Suppressor macrophage (primary cell): ENCODE results near the gene CAMK1D.

ENCODE experiments used
- DNase-seq, 4 experiments: peaks; one replicate each; pipeline ENCODE4 v3.0.0-alpha.2; 2020 to 2022

Gene CAMK1D

DNA sequence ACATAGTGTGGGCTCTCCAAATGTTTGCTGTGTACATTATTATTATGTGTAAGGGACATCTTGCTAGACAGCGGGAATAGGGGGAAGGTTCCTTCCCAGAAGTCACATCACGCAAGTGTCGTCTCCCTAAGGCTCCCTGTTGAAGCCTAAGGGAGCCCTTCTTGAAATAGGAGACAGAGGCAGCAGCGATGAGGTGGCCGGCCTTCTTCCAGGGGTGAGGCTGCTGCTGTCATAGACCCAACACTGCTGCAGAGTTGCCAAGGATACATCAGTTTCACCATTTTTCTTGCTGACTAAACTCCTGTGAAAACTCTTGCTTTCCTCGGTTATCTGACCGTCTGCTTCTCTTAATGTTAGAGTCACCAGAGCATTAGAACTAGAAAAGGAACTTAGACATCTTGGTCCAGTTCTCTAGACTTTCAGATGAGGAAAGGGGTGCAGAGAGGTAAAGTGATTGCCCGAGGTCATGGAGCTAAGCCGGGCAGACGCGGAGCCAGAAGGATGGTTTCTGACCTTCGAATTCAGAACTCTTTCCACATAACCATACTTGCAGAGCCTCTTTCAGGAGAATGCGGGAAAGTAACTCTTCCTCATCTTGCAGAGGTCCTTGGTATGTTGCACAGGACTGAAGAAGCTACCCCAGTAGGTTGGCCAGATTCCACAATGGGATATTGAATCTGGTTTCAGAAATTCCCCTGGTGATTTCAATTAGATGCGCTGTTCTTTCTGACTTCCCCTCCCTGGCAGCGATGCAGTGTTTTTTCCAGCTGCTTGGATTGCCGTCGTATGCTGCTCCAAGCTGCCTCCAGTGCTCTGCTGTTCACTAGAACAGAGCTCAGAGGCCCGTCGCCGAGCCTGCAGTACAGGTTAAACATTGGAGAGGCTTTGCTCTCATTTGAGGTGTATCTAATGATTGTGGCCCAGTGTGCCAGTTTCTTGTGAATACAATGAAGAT, 217.1 kb downstream of the CAMK1D start:
- DNase-seq, result no peak

DNA sequence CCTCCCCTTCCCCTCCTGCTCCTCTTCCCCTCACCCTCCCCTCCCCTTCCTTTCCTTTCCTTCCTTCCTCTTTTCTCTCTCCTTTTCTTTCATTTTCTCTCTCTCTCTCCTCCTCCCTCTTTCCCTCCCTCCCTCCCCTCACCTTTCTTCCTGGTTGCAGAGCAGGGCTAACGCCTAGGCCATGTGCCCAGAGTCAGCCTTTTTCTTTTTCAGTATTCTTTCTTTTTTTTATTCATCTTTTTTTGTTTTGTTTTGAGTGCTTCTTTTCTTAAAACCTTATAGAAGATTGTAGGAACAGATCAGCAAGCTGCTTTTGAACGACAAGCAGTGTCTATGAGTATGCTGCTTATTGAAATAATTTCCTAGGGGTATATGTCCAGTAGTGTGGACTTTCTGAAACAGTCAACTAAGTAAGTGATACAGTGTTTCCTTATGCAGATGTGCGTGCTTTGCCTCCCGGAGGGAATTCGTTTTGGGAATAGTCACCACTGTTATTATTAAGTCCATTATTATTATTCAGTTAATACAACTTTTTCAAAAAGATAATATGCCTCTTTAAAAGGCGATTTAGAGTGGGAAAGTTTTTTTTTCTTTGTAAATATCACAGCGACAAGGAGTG, 219.2 kb downstream of the CAMK1D start:
- no peak for DNase-seq

DNA sequence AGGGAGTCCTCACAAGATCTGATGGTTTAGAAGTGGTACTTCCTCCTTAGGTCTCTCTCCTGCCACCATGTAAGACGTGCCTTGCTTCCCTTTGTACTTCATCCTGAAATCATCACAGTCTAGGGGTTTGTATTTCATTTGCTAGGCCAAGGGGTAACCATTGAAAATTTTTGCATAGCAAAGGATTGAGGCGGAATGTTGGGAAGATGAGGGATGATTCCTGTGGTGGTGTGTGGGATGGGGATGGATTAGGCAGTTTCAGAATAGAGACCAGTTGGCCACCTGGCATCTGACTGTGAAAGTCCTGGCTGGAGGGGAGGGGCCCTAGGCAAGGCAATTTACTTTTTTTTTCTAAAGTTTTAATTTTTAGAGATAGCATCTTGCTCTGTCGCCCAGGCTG, 222.9 kb downstream of the CAMK1D start:
- DNase-seq, result peak in 1 of 4 experiments; percentile 23

- DNase-seq, result no peak
Measured at GRCh38 chr10:12577610-12578009, 228.3 kb downstream of the CAMK1D start.

DNA sequence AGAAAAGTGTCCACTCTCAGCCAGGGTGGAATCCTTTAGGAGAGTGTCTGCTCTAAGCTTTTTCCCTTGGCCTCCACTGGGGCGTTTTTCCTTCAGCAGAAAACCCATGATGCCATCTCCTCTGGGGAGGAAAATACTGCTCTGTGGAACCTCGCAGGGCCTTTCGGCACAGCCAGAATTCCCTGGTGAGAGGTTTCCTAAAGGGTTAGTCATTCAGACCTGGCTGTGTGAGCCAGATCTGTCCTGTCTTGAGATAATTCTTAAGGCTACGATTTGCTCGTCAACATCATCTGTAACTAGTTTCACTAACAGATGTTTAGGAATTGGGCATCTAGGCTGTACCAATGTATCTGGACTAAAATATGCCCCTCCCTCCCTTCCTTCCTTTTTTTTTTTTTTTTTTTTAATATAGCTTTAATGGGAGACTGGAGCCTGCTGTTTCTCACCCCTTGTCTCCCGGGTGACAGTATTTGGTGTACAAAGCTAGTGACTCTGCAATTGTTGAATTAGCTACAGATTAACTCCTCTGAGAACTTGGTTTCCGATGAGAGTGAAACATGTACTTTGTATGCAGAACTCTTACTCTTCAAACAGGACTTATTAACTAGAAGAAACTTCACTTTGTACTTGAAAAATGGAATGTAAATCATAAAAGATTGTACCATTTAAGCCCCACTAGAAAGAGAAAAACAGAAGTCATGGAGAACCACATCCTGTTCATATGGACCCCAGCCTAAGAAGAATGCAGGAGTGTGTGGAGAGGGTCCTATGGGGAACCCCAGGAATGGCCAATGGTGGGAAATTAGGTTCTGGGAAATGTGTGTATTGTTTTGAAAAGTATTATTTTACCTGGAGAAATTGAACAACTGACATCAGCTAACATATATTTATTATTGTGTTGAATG, 230.9 kb downstream of the CAMK1D start:
- no peak for DNase-seq

- DNase-seq, result no peak
Measured at GRCh38 chr10:12583891-12584595, 234.7 kb downstream of the CAMK1D start.

- DNase-seq, result no peak
Measured at GRCh38 chr10:12586741-12587140, 237.4 kb downstream of the CAMK1D start.

- DNase-seq, result no peak
Measured at GRCh38 chr10:12587451-12587888, 238.1 kb downstream of the CAMK1D start.

- DNase-seq, result peak in 1 of 4 experiments; percentile 8
Measured at GRCh38 chr10:12588091-12588860, 238.9 kb downstream of the CAMK1D start.

DNA sequence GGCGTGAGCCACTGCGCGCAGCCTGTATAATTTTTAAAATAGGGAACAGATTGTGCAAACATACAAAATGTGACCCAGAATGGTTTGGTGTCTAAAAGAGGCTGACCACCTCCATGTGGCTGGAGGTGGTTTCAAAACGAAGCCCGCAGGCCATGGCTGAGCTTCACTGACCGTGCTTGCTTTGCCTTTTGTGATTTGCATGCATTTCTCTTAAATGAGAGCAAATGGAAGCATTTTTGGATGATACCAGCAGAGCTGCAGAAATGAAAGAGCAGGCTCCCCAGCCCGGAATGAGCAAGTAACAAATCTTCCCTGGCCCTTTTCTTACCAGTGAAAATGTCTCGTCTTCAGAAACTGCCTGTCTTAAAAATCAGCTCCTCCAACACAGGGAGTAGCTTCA, 239.9 kb downstream of the CAMK1D start:
- DNase-seq, result no peak

GRCh38 chr10:12589791-12590190, 240.4 kb downstream of the CAMK1D start:
- DNase-seq, result no peak

GRCh38 chr10:12590675-12591659, 241.6 kb downstream of the CAMK1D start:
- DNase-seq, result peak in 1 of 4 experiments; percentile 11

DNA sequence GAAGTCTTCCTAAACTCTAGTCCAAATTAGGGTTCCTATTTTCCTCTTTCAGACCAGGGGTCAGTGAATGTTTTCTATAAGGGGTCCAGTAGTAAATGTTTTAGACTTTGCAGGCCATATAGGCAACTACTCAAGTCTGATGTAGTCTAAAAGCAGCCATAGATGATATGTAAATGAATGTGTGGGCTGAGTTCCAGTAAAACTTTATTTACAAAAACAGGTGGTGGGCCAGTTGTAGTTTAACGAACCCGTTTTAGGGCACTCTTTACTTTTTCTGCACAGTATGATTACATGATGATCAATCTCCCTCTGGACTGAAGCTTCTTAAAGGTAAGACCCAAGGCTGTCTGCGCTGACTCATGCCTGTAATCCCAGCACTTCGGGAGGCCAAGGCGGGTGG, 243.6 kb downstream of the CAMK1D start:
- no peak for DNase-seq

GRCh38 chr10:12594448-12594944, 245.1 kb downstream of the CAMK1D start:
- peak; percentile 56 to 69 (median 63) for DNase-seq

GRCh38 chr10:12595936-12596576, 246.7 kb downstream of the CAMK1D start:
- DNase-seq, result peak in 2 of 4 experiments; percentile 21 to 31

GRCh38 chr10:12597176-12597575, 247.8 kb downstream of the CAMK1D start:
- no peak for DNase-seq

- no peak for DNase-seq
Measured at GRCh38 chr10:12597788-12598765, 248.7 kb downstream of the CAMK1D start.

GRCh38 chr10:12600652-12601051, 251.3 kb downstream of the CAMK1D start:
- no peak for DNase-seq
